ENCODE results near the gene TTC21A. TPM values are rescaled to one million over a fixed set of nuclear protein-coding genes. Genes with fewer than 3 reads are reported as not detected.

Gene TTC21A
- total and polyA plus RNA-seq, 2 of the 13 experiments (the other 11 are each of a cell fraction or from before 2014, with no cell fraction given), result 0.31 to 1.5 TPM

DNA sequence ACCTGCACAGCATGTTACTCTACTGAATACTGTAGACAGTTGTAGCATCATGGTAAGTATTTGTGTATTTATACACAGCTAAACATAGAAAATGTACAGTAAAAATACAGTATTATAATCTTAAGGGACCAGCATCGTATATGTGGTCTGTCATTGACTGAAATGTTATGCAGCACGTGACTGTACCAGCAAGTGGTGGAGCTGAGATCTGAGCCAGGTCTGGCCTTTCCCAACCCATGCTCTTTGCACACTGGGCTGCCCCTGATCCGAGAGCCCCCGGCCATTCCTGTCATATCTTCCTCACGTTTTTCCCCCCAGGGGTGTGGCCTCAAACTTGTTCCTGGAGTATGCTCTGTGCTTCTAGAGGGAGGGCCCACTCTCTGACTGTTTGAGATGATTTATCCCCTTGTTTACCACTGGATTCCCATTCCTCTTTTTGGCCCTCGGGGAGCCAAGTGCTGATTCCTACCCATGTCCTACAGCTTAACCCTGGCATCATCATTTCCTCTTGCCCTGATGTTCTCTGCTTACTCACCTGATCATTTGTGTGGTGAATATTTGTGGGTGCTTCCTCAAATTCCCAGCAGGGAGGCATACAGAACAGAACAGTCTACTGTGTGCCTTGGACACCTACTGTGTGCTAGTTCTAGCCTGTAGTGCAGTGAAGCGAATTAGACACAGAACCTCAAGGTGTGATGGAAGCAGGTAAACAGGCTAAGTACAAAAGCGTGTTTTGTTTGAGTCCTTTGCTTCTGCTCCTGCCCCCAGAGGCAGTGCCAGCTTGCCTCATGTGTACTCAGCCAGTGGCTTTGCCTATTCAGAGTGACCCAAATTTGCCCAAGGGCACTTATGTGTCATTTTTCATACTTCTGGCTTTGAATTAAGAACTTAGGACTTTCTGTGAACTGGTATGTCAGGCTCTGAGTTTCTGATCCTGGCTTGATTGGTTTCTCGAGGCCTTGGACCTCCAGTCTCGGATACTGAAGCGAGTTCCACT lies 24.9 kb downstream of the TTC21A start:
- no peak overlapping the region for H3K9ac ChIP-seq (ENCODE audit: insufficient read depth, low read depth, low read length)
- H3K4me1 ChIP-seq (ENCODE audit: insufficient read depth, low read length), result no peaks in the 10 kb centered on the region
- in situ Hi-C loops (cut with HindIII; ENCODE audit: extremely low pct_ligation_motif_present, low pct_unique_long_range_greater_than_20kb) (no loop called here), intact Hi-C loops (cut with micrococcal nuclease; ENCODE audit: unreplicated experiment) (no loop called here)
- WGBS (ENCODE audit: low lambda C conversion rate), result 37% methylated on average over 9 of the region's 11 CpGs
- no peak overlapping the region for H2AFZ ChIP-seq (ENCODE audit: low read length)
- DNase-seq (ENCODE audit: low spot score) (no peak), FAIRE-seq (no peak), ATAC-seq (no peak)
- no peaks in the 10 kb centered on the region; the same call in 1 of the 2 replicates for H4K20me1 ChIP-seq (ENCODE audit: insufficient read depth, low read length)
- no peak overlapping the region for H3K27ac ChIP-seq (ENCODE audit: extremely low read length, insufficient read depth, low read length)
- TF ChIP-seq ZNF562 (CRISPR knock-in tag; IDR thresholded peaks at IDR 0.05; ENCODE audit: borderline replicate concordance) (no peak), PAXIP1 (CRISPR knock-in tag; conservative IDR thresholded peaks at IDR 0.05) (no peak), SOX13 (IDR thresholded peaks at IDR 0.05) (no peak), SOX13 (CRISPR knock-in tag; conservative IDR thresholded peaks at IDR 0.05 in 1 of 2, IDR thresholded peaks at IDR 0.05 in 1 of 2) (no peak), FOXA1 (IDR thresholded peaks at IDR 0.05) (no peak), FOXA1 (CRISPR knock-in tag; IDR thresholded peaks at IDR 0.05) (no peak), FOXA3 (CRISPR knock-in tag; IDR thresholded peaks at IDR 0.05) (no peak), ZNF20 (CRISPR knock-in tag; IDR thresholded peaks at IDR 0.05) (no peak), THAP11 (CRISPR knock-in tag; IDR thresholded peaks at IDR 0.05) (no peak), GTF2F1 (IDR thresholded peaks at IDR 0.05; ENCODE audit: low read length) (no peak), RFXANK (CRISPR knock-in tag; IDR thresholded peaks at IDR 0.05) (no peak), ZSCAN9 (CRISPR knock-in tag; IDR thresholded peaks at IDR 0.05; ENCODE audit: borderline replicate concordance) (no peak), ZNF331 (CRISPR knock-in tag; IDR thresholded peaks at IDR 0.05) (no peak), ADNP (CRISPR knock-in tag; IDR thresholded peaks at IDR 0.05) (no peak), ZNF644 (CRISPR knock-in tag; IDR thresholded peaks at IDR 0.05; ENCODE audit: low read depth) (no peak)
- TF ChIP-seq, protein P1, sequence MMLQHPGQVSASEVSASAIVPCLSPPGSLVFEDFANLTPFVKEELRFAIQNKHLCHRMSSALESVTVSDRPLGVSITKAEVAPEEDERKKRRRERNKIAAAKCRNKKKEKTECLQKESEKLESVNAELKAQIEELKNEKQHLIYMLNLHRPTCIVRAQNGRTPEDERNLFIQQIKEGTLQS (CRISPR knock-in tag; IDR thresholded peaks at IDR 0.05), result no peak
- TF ChIP-seq, protein P2, sequence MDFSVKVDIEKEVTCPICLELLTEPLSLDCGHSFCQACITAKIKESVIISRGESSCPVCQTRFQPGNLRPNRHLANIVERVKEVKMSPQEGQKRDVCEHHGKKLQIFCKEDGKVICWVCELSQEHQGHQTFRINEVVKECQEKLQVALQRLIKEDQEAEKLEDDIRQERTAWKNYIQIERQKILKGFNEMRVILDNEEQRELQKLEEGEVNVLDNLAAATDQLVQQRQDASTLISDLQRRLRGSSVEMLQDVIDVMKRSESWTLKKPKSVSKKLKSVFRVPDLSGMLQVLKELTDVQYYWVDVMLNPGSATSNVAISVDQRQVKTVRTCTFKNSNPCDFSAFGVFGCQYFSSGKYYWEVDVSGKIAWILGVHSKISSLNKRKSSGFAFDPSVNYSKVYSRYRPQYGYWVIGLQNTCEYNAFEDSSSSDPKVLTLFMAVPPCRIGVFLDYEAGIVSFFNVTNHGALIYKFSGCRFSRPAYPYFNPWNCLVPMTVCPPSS (IDR thresholded peaks at IDR 0.05), result no peak
- no peaks in the 10 kb centered on the region for H3K36me3 ChIP-seq (replicated peaks in 1 of 2; ENCODE audit: control insufficient read depth in 1 of 2, insufficient read depth in 2 of 2, low read length in 2 of 2)
- CTCF ChIA-PET (ENCODE audit: low intra/inter-chr PET ratio, low total read pairs), result no interaction called here
- no TSS peak for BruUV-seq (replicated peaks)
- H3K79me2 ChIP-seq (ENCODE audit: insufficient read depth, low read length), result no peaks in the 10 kb centered on the region
- 0 out of 5 replicates have a peak, but pooled peaks cover 0 to 1% of the 10 kb centered on the region in 2 experiments for H3K27me3 ChIP-seq (ENCODE audit: control insufficient read depth in 1 of 2, insufficient read depth in 2 of 2, low read length in 2 of 2)
- no peaks in the 10 kb centered on the region for H3K9me3 ChIP-seq (ENCODE audit: low read length)
- POLR2A ChIA-PET, result no interaction called here
- H3K4me2 ChIP-seq (ENCODE audit: low read depth, low read length), result no peak overlapping the region
- H3K4me3 ChIP-seq (replicated peaks in 1 of 3; ENCODE audit: insufficient read depth in 1 of 3, low read depth in 2 of 3, low read length in 3 of 3), result no peak overlapping the region

Data from HepG2 (cell line).